ENCODE measurements around the gene CAPN8. TPM values are rescaled to one million over a fixed set of nuclear protein-coding genes. Genes with fewer than 3 reads are reported as not detected.
"Not testable (repeated sequence)": the region's sequence is repeated elsewhere in the genome, so short reads cannot be mapped to it uniquely, and the experiment has no call there.

Gene CAPN8
- total RNA-seq, 1 donor from 2014 or later, result not detected

- H3K36me3 ChIP-seq (ENCODE audit: control insufficient read depth, insufficient read depth, low read length), result no peaks in the 10 kb centered on the region
- H3K4me3 ChIP-seq (ENCODE audit: low read depth, low read length), result no peak overlapping the region
- no peak for TF ChIP-seq CTCF (IDR thresholded peaks at IDR 0.05; ENCODE audit: insufficient read depth, low read length, poor library complexity, severe bottlenecking)
- DNase-seq (ENCODE audit: low read depth), result no peak
- peaks cover 4% of the 10 kb centered on the region for H3K27me3 ChIP-seq (ENCODE audit: control insufficient read depth, insufficient read depth, low read length)
Observed at GRCh38 chr1:223524930-223525451, 140.5 kb downstream of the CAPN8 start.

GRCh38 chr1:223521150-223521549, 144.4 kb downstream of the CAPN8 start:
- Histone ChIP-seq H3K4me3 (ENCODE audit: low read depth, low read length) (no peak overlapping the region), H3K36me3 (ENCODE audit: control insufficient read depth, insufficient read depth, low read length) (no peaks in the 10 kb centered on the region), H3K27me3 (ENCODE audit: control insufficient read depth, insufficient read depth, low read length) (peaks cover 4% of the 10 kb centered on the region)
- DNase-seq (ENCODE audit: low read depth), result no peak
- no peak for TF ChIP-seq CTCF (IDR thresholded peaks at IDR 0.05; ENCODE audit: insufficient read depth, low read length, poor library complexity, severe bottlenecking)

- DNase-seq (ENCODE audit: low read depth), result no peak
- no peaks in the 10 kb centered on the region for H3K36me3 ChIP-seq (ENCODE audit: control insufficient read depth, insufficient read depth, low read length)
- no peak overlapping the region for H3K4me3 ChIP-seq (ENCODE audit: low read depth, low read length)
- TF ChIP-seq CTCF (IDR thresholded peaks at IDR 0.05; ENCODE audit: insufficient read depth, low read length, poor library complexity, severe bottlenecking), result no peak
- H3K27me3 ChIP-seq (ENCODE audit: control insufficient read depth, insufficient read depth, low read length), result peaks cover 3% of the 10 kb centered on the region
Observed at GRCh38 chr1:223520200-223520599, 145.3 kb downstream of the CAPN8 start.

GRCh38 chr1:223519116-223519515, 146.4 kb downstream of the CAPN8 start:
- H3K4me3 ChIP-seq (ENCODE audit: low read depth, low read length), result no peak overlapping the region
- H3K36me3 ChIP-seq (ENCODE audit: control insufficient read depth, insufficient read depth, low read length), result no peaks in the 10 kb centered on the region
- no peak for TF ChIP-seq CTCF (IDR thresholded peaks at IDR 0.05; ENCODE audit: insufficient read depth, low read length, poor library complexity, severe bottlenecking)
- peaks cover 3% of the 10 kb centered on the region for H3K27me3 ChIP-seq (ENCODE audit: control insufficient read depth, insufficient read depth, low read length)
- DNase-seq (ENCODE audit: low read depth), result no peak

- not testable (repeated sequence) for H3K36me3 ChIP-seq (ENCODE audit: control insufficient read depth, insufficient read depth, low read length); DNase-seq (ENCODE audit: low read depth); H3K27me3 ChIP-seq (ENCODE audit: control insufficient read depth, insufficient read depth, low read length); H3K4me3 ChIP-seq (ENCODE audit: low read depth, low read length)
Observed at GRCh38 chr1:223518553-223518952, 146.9 kb downstream of the CAPN8 start.

- TF ChIP-seq CTCF (IDR thresholded peaks at IDR 0.05; ENCODE audit: insufficient read depth, low read length, poor library complexity, severe bottlenecking), result no peak
- Histone ChIP-seq H3K27me3 (ENCODE audit: control insufficient read depth, insufficient read depth, low read length) (peaks cover 3% of the 10 kb centered on the region), H3K36me3 (ENCODE audit: control insufficient read depth, insufficient read depth, low read length) (no peaks in the 10 kb centered on the region), H3K4me3 (ENCODE audit: low read depth, low read length) (no peak overlapping the region)
- no peak for DNase-seq (ENCODE audit: low read depth)
Observed at GRCh38 chr1:223515926-223516325, 149.6 kb downstream of the CAPN8 start.

Measured in kidney epithelial cell (primary cell).